Measurements from ENCODE around the gene ZNF25.
"Not testable (repeated sequence)": the region's sequence is repeated elsewhere in the genome, so short reads cannot be mapped to it uniquely, and the experiment has no call there.

Gene ZNF25

GRCh38 chr10:37952043-37952755 lies 24.2 kb downstream of the ZNF25 start:
- no peak overlapping the region for H3K27ac ChIP-seq
- no peak for DNase-seq (ENCODE audit: low read depth, low spot score)

- H3K27ac ChIP-seq = no peak overlapping the region
- no peak for DNase-seq (ENCODE audit: low read depth, low spot score)
Observed at GRCh38 chr10:37948210-37948609, 28.2 kb downstream of the ZNF25 start.

- no peak overlapping the region for H3K27ac ChIP-seq
- no peak for DNase-seq (ENCODE audit: low read depth, low spot score)
Observed at GRCh38 chr10:37947526-37947925, 28.9 kb downstream of the ZNF25 start.

GRCh38 chr10:37937864-37938263 lies 38.6 kb downstream of the ZNF25 start:
- H3K27ac ChIP-seq = no peak overlapping the region

GRCh38 chr10:37934791-37935190 lies 41.7 kb downstream of the ZNF25 start:
- no peak for DNase-seq (ENCODE audit: low read depth, low spot score)

More at GRCh38 chr10:37937864-37938263, 38.6 kb downstream of the ZNF25 start:
- no peak for DNase-seq (ENCODE audit: low read depth, low spot score)

GRCh38 chr10:37930423-37930822 lies 46.0 kb downstream of the ZNF25 start:
- no peak for DNase-seq (ENCODE audit: low read depth, low spot score)
- H3K27ac ChIP-seq = no peak overlapping the region

More at GRCh38 chr10:37934791-37935190, 41.7 kb downstream of the ZNF25 start:
- no peak overlapping the region for H3K27ac ChIP-seq

- H3K27ac ChIP-seq = not testable (repeated sequence)
Observed at GRCh38 chr10:37908165-37908564, 68.3 kb downstream of the ZNF25 start.

GRCh38 chr10:37906382-37906781 lies 70.1 kb downstream of the ZNF25 start:
- DNase-seq (ENCODE audit: low read depth, low spot score) = no peak
- H3K27ac ChIP-seq = no peak overlapping the region

More at GRCh38 chr10:37908165-37908564, 68.3 kb downstream of the ZNF25 start:
- not testable (repeated sequence) for DNase-seq (ENCODE audit: low read depth, low spot score)

All from epithelial cell of prostate (primary cell).